Activated T-helper 2 cell treated with anti-CD3 and anti-CD28 coated beads, Interferon-gamma antibody, Interleukin-2, Interleukin-4, amounts not matched to agents 10 μg/mL and 5 μg/mL and 100 μg/mL, durations not matched to agents 14 hours and 24 hours and 36 hours (primary cell): ENCODE measurements around the gene RTN4R. TPM values are rescaled to one million over a fixed set of nuclear protein-coding genes. Genes with fewer than 3 reads are reported as not detected.
"Not testable (repeated sequence)": the region's sequence is repeated elsewhere in the genome, so short reads cannot be mapped to it uniquely, and the experiment has no call there.

Experiments used
- DNase-seq: peaks from one replicate; pipeline ENCODE4 v3.0.0; 2021; ENCODE audit warnings: low spot score
- H3K27ac Mint-ChIP-seq: one replicate; pipeline ENCODE4 v1.8.0; 2021; ENCODE audit warnings: mixed read lengths
- H3K27me3 Mint-ChIP-seq: one replicate; pipeline ENCODE4 v1.8.0; 2021; ENCODE audit warnings: low read depth, mixed read lengths
- H3K36me3 Mint-ChIP-seq: one replicate; pipeline ENCODE4 v1.8.0; 2021; ENCODE audit warnings: low read depth, mixed read lengths
- H3K4me1 Mint-ChIP-seq: one replicate; pipeline ENCODE4 v1.8.0; 2021; ENCODE audit warnings: low read depth, mixed read lengths
- H3K4me3 Mint-ChIP-seq: one replicate; pipeline ENCODE4 v1.8.0; 2021; ENCODE audit warnings: low read depth, mild to moderate bottlenecking, moderate library complexity, mixed read lengths
- H3K9me3 Mint-ChIP-seq: one replicate; pipeline ENCODE4 v1.8.0; 2021; ENCODE audit warnings: mixed read lengths
- intact Hi-C: fragments of 100-400 bp; cut with micrococcal nuclease; formaldehyde crosslinking; loops from one replicate; pipeline ENCODE4 v1.15.1; 2023
- total RNA-seq: library from RNA; stranded (reverse); gene quantifications from 2 replicates; pipeline ENCODE4 v1.2.3, GENCODE V29; 2022

Gene RTN4R
- total RNA-seq, 1 donor from 2014 or later = 1.9 TPM

- H3K4me1 Mint-ChIP-seq, H3K36me3 Mint-ChIP-seq, DNase-seq, H3K27ac Mint-ChIP-seq, H3K4me3 Mint-ChIP-seq, H3K27me3 Mint-ChIP-seq, intact Hi-C loops, H3K9me3 Mint-ChIP-seq: not testable (repeated sequence)
Observed at GRCh38 chr22:20289182-20290044, 21.3 kb upstream of the RTN4R start.

GRCh38 chr22:20286784-20287423, 18.8 kb upstream of the RTN4R start:
- intact Hi-C loops = not testable (repeated sequence)

GRCh38 chr22:20286312-20286660, 18.2 kb upstream of the RTN4R start:
- intact Hi-C loops, H3K27ac Mint-ChIP-seq, H3K36me3 Mint-ChIP-seq, H3K9me3 Mint-ChIP-seq, H3K4me3 Mint-ChIP-seq, H3K27me3 Mint-ChIP-seq, H3K4me1 Mint-ChIP-seq, DNase-seq: not testable (repeated sequence)

More at GRCh38 chr22:20286784-20287423, 18.8 kb upstream of the RTN4R start:
- H3K4me1 Mint-ChIP-seq, H3K36me3 Mint-ChIP-seq, DNase-seq, H3K27me3 Mint-ChIP-seq, H3K4me3 Mint-ChIP-seq, H3K9me3 Mint-ChIP-seq, H3K27ac Mint-ChIP-seq: not testable (repeated sequence)

- not testable (repeated sequence) for H3K36me3 Mint-ChIP-seq, H3K4me3 Mint-ChIP-seq, H3K9me3 Mint-ChIP-seq, H3K4me1 Mint-ChIP-seq, H3K27ac Mint-ChIP-seq, H3K27me3 Mint-ChIP-seq
- DNase-seq = peak; percentile 69
- intact Hi-C loops = loop anchor here (1.0 kb wide), 1 partner anchor 128 kb away; no protein-coding TSS in a partner anchor
Observed at GRCh38 chr22:20285473-20286311, 17.6 kb upstream of the RTN4R start.

GRCh38 chr22:20284471-20285086, 16.5 kb upstream of the RTN4R start:
- Mint-ChIP-seq H3K4me3 (no peak overlapping the region), H3K9me3 (no peaks in the 10 kb centered on the region), H3K27ac (no peak overlapping the region), H3K36me3 (no peaks in the 10 kb centered on the region), H3K4me1 (peaks cover under 1% of the 10 kb centered on the region), H3K27me3 (no peaks in the 10 kb centered on the region)
- intact Hi-C loops = loop anchor here (1.0 kb wide), 1 partner anchor 127 kb away; no protein-coding TSS in a partner anchor
- DNase-seq = no peak

GRCh38 chr22:20283674-20284066, 15.6 kb upstream of the RTN4R start:
- Mint-ChIP-seq H3K4me3 (no peak overlapping the region), H3K27me3 (no peaks in the 10 kb centered on the region), H3K4me1 (peaks cover 1% of the 10 kb centered on the region), H3K9me3 (no peaks in the 10 kb centered on the region), H3K36me3 (no peaks in the 10 kb centered on the region), H3K27ac (no peak overlapping the region)
- intact Hi-C loops = no loop called here
- no peak for DNase-seq

GRCh38 chr22:20282901-20283673, 15.0 kb upstream of the RTN4R start:
- no peak for DNase-seq
- no peaks in the 10 kb centered on the region for H3K36me3 Mint-ChIP-seq

GRCh38 chr22:20281891-20282290, 13.8 kb upstream of the RTN4R start:
- no peaks in the 10 kb centered on the region for H3K27me3 Mint-ChIP-seq
- no peak overlapping the region for H3K4me3 Mint-ChIP-seq
- DNase-seq = no peak
- peaks cover 1% of the 10 kb centered on the region for H3K4me1 Mint-ChIP-seq
- no peaks in the 10 kb centered on the region for H3K9me3 Mint-ChIP-seq
- intact Hi-C loops = no loop called here
- no peaks in the 10 kb centered on the region for H3K36me3 Mint-ChIP-seq
- no peak overlapping the region for H3K27ac Mint-ChIP-seq

More at GRCh38 chr22:20282901-20283673, 15.0 kb upstream of the RTN4R start:
- H3K9me3 Mint-ChIP-seq = no peaks in the 10 kb centered on the region
- H3K4me1 Mint-ChIP-seq = peaks cover 1% of the 10 kb centered on the region
- H3K27me3 Mint-ChIP-seq = no peaks in the 10 kb centered on the region
- no peak overlapping the region for H3K27ac Mint-ChIP-seq
- H3K4me3 Mint-ChIP-seq = no peak overlapping the region
- intact Hi-C loops = no loop called here

- H3K27me3 Mint-ChIP-seq, H3K36me3 Mint-ChIP-seq, H3K9me3 Mint-ChIP-seq, H3K27ac Mint-ChIP-seq, H3K4me1 Mint-ChIP-seq, H3K4me3 Mint-ChIP-seq, DNase-seq, intact Hi-C loops: not testable (repeated sequence)
Observed at GRCh38 chr22:20281473-20281872, 13.4 kb upstream of the RTN4R start.

- H3K27ac Mint-ChIP-seq = no peak overlapping the region
- peaks cover 1% of the 10 kb centered on the region for H3K4me1 Mint-ChIP-seq
- DNase-seq = no peak
- intact Hi-C loops = no loop called here
- H3K27me3 Mint-ChIP-seq = no peaks in the 10 kb centered on the region
- no peaks in the 10 kb centered on the region for H3K36me3 Mint-ChIP-seq
- H3K9me3 Mint-ChIP-seq = no peaks in the 10 kb centered on the region
- H3K4me3 Mint-ChIP-seq = no peak overlapping the region
Observed at GRCh38 chr22:20280866-20281265, 12.7 kb upstream of the RTN4R start.

- DNase-seq, H3K9me3 Mint-ChIP-seq, H3K4me3 Mint-ChIP-seq, H3K27ac Mint-ChIP-seq, H3K27me3 Mint-ChIP-seq, H3K4me1 Mint-ChIP-seq, H3K36me3 Mint-ChIP-seq, intact Hi-C loops: not testable (repeated sequence)
Observed at GRCh38 chr22:20280163-20280562, 12.0 kb upstream of the RTN4R start.

- Mint-ChIP-seq H3K36me3 (no peaks in the 10 kb centered on the region), H3K4me3 (no peak overlapping the region), H3K9me3 (no peaks in the 10 kb centered on the region), H3K27me3 (no peaks in the 10 kb centered on the region), H3K4me1 (peaks cover 1% of the 10 kb centered on the region), H3K27ac (no peak overlapping the region)
- no peak for DNase-seq
- intact Hi-C loops = no loop called here
Observed at GRCh38 chr22:20279662-20280134, 11.6 kb upstream of the RTN4R start.
